ENCODE measurements around the gene C1orf159. TPM values are rescaled to one million over a fixed set of nuclear protein-coding genes. Genes with fewer than 3 reads are reported as not detected.

Gene C1orf159
- polyA plus RNA-seq, 1 donor (not counting 4 experiments of a cell fraction or from before 2014, with no cell fraction given), result 6.1 TPM

- H3K27me3 ChIP-seq (ENCODE audit: control insufficient read depth, extremely low read depth, insufficient read depth, low read length), result no peaks in the 10 kb centered on the region
- peaks cover 44 to 51% of the 10 kb centered on the region in 2 experiments for H3K36me3 ChIP-seq (ENCODE audit: control insufficient read depth in 2 of 2, extremely low read depth in 1 of 2, insufficient read depth in 2 of 2, low read length in 2 of 2)
- H3K9me3 ChIP-seq (ENCODE audit: control insufficient read depth, low read depth, low read length), result no peaks in the 10 kb centered on the region
- TF ChIP-seq, protein P1, sequence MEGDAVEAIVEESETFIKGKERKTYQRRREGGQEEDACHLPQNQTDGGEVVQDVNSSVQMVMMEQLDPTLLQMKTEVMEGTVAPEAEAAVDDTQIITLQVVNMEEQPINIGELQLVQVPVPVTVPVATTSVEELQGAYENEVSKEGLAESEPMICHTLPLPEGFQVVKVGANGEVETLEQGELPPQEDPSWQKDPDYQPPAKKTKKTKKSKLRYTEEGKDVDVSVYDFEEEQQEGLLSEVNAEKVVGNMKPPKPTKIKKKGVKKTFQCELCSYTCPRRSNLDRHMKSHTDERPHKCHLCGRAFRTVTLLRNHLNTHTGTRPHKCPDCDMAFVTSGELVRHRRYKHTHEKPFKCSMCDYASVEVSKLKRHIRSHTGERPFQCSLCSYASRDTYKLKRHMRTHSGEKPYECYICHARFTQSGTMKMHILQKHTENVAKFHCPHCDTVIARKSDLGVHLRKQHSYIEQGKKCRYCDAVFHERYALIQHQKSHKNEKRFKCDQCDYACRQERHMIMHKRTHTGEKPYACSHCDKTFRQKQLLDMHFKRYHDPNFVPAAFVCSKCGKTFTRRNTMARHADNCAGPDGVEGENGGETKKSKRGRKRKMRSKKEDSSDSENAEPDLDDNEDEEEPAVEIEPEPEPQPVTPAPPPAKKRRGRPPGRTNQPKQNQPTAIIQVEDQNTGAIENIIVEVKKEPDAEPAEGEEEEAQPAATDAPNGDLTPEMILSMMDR (optimal IDR thresholded peaks at IDR 0.05 in 1 of 3, IDR thresholded peaks at IDR 0.05 in 1 of 3, conservative IDR thresholded peaks at IDR 0.05 in 1 of 3; ENCODE audit: extremely low read depth in 1 of 3, insufficient read depth in 2 of 3, low read length in 3 of 3), result no peak
- no peak for TF ChIP-seq EZH2 (IDR thresholded peaks at IDR 0.05; ENCODE audit: low read length)
- H3K4me2 ChIP-seq (ENCODE audit: control insufficient read depth, extremely low read depth, insufficient read depth, low read depth, low read length), result no peak overlapping the region
- no peak for FAIRE-seq
- H3K4me1 ChIP-seq (ENCODE audit: control insufficient read depth, extremely low read depth, insufficient read depth, low read length), result no peaks in the 10 kb centered on the region
- DNase-seq (ENCODE audit: low read depth, low spot score), result no peak
- H3K4me3 ChIP-seq (ENCODE audit: control insufficient read depth in 2 of 3, extremely low read depth in 1 of 3, insufficient read depth in 2 of 3, low read depth in 1 of 3, low read length in 3 of 3), result no peak overlapping the region
- H2AFZ ChIP-seq (ENCODE audit: control insufficient read depth, low read length), result no peak overlapping the region
- no peaks in the 10 kb centered on the region for H3K9me1 ChIP-seq (ENCODE audit: control insufficient read depth, extremely low read depth, insufficient read depth, low read length)
- H4K20me1 ChIP-seq (ENCODE audit: control insufficient read depth, extremely low read depth, insufficient read depth, low read length), result peaks cover 21% of the 10 kb centered on the region
- H3K79me2 ChIP-seq (ENCODE audit: control insufficient read depth, insufficient read depth, low read length), result no peaks in the 10 kb centered on the region
- dilution Hi-C loops (cut with MboI; ENCODE audit: extremely low pct_ligation_motif_present, low sequenced_read_pairs), result no loop called here
- H3K27ac ChIP-seq (ENCODE audit: control insufficient read depth, insufficient read depth, low read length), result no peak overlapping the region
- H3K9ac ChIP-seq (ENCODE audit: control insufficient read depth, extremely low read depth, insufficient read depth, low read length), result no peak overlapping the region
Measured at GRCh38 chr1:1051127-1051810, 64.6 kb downstream of the C1orf159 start.

DNA sequence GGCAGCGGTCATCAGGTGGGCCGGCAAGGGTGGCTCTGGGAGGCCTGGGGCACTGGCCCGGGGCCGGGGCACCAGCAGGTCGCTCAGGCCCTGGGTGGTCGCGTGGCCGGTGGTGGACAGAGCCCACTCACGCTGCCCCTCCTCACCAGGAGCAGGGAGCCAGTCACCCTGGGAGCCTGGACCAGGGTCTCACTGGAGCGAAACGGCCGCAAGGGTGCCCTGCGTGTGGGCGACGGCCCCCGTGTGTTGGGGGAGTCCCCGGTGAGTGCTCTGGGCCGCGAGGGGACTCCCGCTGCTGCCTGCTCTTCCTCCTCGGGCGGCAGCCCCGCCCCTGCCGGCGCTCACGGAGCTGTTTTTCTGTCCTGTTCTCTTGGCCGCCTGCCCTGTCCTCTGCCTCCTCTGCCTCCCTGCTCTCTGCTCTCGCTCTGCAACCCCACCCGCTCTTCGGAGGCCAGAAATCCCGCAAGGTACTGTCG is 65.3 kb downstream of the C1orf159 start:
- Histone ChIP-seq H3K36me3 (ENCODE audit: control insufficient read depth in 2 of 2, extremely low read depth in 1 of 2, insufficient read depth in 2 of 2, low read length in 2 of 2) (peaks cover 48 to 56% of the 10 kb centered on the region in 2 experiments), H3K4me3 (ENCODE audit: control insufficient read depth in 2 of 3, extremely low read depth in 1 of 3, insufficient read depth in 2 of 3, low read depth in 1 of 3, low read length in 3 of 3) (no peak overlapping the region), H3K27ac (ENCODE audit: control insufficient read depth, insufficient read depth, low read length) (no peak overlapping the region), H3K4me1 (ENCODE audit: control insufficient read depth, extremely low read depth, insufficient read depth, low read length) (no peaks in the 10 kb centered on the region), H3K9me1 (ENCODE audit: control insufficient read depth, extremely low read depth, insufficient read depth, low read length) (no peaks in the 10 kb centered on the region), H4K20me1 (ENCODE audit: control insufficient read depth, extremely low read depth, insufficient read depth, low read length) (peaks cover 17% of the 10 kb centered on the region), H3K4me2 (ENCODE audit: control insufficient read depth, extremely low read depth, insufficient read depth, low read depth, low read length) (no peak overlapping the region), H2AFZ (ENCODE audit: control insufficient read depth, low read length) (no peak overlapping the region), H3K9me3 (ENCODE audit: control insufficient read depth, low read depth, low read length) (no peaks in the 10 kb centered on the region), H3K79me2 (ENCODE audit: control insufficient read depth, insufficient read depth, low read length) (no peaks in the 10 kb centered on the region), H3K27me3 (ENCODE audit: control insufficient read depth, extremely low read depth, insufficient read depth, low read length) (no peaks in the 10 kb centered on the region), H3K9ac (ENCODE audit: control insufficient read depth, extremely low read depth, insufficient read depth, low read length) (no peak overlapping the region)
- DNase-seq (ENCODE audit: low read depth, low spot score), result no peak
- dilution Hi-C loops (cut with MboI; ENCODE audit: extremely low pct_ligation_motif_present, low sequenced_read_pairs), result no loop called here
- TF ChIP-seq EZH2 (IDR thresholded peaks at IDR 0.05; ENCODE audit: low read length), result no peak
- TF ChIP-seq, protein P1 (optimal IDR thresholded peaks at IDR 0.05 in 1 of 3, IDR thresholded peaks at IDR 0.05 in 1 of 3, conservative IDR thresholded peaks at IDR 0.05 in 1 of 3; ENCODE audit: extremely low read depth in 1 of 3, insufficient read depth in 2 of 3, low read length in 3 of 3), result no peak
- no peak for FAIRE-seq

Data from keratinocyte (primary cell).